LNCaP clone FGC (cell line): ENCODE data around the gene IFIT5.

Experiments used
- DNase-seq: peaks from one replicate; pipeline ENCODE4 v3.0.0-alpha.2; 2011; ENCODE audit warnings: low read depth
- H3K4me3 ChIP-seq: 2 replicates; pipeline ENCODE4 v1.5.1; 2011; ENCODE audit warnings: mild to moderate bottlenecking, low read depth, low read length, control low read depth
- TF ChIP-seq, protein P1 (sequence below): IDR thresholded peaks from 2 replicates; pipeline ENCODE4 v1.5.1; 2012; ENCODE audit warnings: mild to moderate bottlenecking; ENCODE audit not compliant: control insufficient read depth, insufficient read depth; ENCODE audit errors: extremely low read depth

The IFIT5 gene, protein sequence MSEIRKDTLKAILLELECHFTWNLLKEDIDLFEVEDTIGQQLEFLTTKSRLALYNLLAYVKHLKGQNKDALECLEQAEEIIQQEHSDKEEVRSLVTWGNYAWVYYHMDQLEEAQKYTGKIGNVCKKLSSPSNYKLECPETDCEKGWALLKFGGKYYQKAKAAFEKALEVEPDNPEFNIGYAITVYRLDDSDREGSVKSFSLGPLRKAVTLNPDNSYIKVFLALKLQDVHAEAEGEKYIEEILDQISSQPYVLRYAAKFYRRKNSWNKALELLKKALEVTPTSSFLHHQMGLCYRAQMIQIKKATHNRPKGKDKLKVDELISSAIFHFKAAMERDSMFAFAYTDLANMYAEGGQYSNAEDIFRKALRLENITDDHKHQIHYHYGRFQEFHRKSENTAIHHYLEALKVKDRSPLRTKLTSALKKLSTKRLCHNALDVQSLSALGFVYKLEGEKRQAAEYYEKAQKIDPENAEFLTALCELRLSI

DNA sequence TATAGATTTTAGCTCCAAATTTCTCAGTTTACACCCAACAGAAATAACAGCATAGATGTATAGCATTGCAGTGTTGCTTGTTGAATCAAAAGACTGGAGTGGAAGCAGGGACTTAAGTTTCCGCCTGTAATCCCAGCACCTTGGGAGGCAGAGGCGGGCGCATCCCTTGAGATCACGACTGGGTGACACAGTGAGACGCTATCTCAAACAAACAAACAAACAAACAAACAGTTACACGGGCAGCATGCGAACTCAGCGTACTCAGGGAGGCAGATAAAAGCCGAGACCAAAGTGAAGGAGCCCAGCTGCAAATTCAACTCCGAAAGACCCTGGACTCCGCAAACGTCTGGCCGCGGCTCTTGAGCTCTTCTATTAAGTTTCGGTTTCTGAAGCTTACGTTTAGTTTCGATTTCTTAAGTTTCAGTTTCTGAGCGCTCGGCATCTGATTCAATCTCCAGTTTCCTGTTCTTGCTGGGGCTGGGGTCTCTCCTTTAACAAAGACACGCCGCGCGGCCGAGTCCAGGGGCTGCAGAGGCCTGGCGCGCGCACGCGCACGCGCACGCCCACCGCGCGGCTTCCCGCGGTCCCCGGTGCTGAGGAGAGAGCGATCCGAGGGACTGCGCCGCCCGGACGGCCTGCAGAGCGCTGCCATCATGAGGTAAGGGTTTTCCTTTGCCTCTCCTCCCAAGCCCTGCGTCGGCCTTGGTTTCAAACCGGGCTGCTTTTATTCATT, at the start of gene IFIT5:
TSS of gene IFIT5 (plus strand) at position 423 of the 733 bp plus-strand sequence. CDS start at position 654, 231 bp downstream.
- DNase-seq = no peak
- TF ChIP-seq, protein P1, sequence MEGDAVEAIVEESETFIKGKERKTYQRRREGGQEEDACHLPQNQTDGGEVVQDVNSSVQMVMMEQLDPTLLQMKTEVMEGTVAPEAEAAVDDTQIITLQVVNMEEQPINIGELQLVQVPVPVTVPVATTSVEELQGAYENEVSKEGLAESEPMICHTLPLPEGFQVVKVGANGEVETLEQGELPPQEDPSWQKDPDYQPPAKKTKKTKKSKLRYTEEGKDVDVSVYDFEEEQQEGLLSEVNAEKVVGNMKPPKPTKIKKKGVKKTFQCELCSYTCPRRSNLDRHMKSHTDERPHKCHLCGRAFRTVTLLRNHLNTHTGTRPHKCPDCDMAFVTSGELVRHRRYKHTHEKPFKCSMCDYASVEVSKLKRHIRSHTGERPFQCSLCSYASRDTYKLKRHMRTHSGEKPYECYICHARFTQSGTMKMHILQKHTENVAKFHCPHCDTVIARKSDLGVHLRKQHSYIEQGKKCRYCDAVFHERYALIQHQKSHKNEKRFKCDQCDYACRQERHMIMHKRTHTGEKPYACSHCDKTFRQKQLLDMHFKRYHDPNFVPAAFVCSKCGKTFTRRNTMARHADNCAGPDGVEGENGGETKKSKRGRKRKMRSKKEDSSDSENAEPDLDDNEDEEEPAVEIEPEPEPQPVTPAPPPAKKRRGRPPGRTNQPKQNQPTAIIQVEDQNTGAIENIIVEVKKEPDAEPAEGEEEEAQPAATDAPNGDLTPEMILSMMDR = peak; percentile 13; the same call in 1 of the 2 replicates

DNA sequence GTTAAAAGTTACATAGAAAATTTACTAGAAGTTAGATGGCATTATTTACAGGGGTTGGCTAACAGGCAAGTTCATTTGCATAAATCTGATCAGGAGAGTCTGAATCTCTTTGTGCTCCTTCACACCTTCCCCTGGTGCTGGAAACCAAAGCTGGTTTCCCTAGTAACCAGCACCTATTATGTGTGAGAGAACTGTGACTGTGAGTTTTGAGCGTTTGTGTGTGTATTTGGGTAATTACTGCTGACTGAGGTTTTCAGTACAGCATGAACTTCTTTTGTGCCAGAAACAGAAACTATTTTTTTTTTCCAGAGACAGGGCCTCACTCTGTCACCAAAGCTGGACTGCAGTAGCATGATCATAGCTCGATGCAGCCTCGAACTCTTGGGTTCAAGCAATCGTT, 46.8 kb upstream of the IFIT5 start:
- no peak for DNase-seq
- TF ChIP-seq, protein P1 = no peak

More for the DNA sequence above, at the start of gene IFIT5:
- H3K4me3 ChIP-seq = peak within 1 kb of the TSS; percentile 83

DNA sequence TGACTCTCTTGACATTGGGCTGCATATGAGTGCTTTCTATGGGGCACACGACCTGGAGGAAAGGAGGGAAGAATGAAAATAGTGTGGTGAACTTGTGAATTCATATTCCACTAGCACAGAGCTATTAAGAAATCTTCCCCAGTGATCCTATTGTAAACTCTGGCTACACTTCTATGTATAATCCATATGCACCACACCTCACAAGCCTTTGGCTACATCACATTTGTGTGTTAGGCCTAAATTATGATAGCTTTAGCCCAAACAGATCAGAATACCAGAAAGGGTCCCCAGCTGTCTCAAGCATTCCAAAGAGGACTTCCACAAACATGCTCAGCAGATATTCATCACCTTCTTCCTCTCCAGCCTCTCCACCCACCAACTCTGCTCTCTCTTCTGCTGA, 46.2 kb upstream of the IFIT5 start:
- DNase-seq = no peak
- H3K4me3 ChIP-seq = no peak overlapping the region
- TF ChIP-seq, protein P1 = no peak

More for the DNA sequence above, 46.8 kb upstream of the IFIT5 start:
- H3K4me3 ChIP-seq = no peak overlapping the region

DNA sequence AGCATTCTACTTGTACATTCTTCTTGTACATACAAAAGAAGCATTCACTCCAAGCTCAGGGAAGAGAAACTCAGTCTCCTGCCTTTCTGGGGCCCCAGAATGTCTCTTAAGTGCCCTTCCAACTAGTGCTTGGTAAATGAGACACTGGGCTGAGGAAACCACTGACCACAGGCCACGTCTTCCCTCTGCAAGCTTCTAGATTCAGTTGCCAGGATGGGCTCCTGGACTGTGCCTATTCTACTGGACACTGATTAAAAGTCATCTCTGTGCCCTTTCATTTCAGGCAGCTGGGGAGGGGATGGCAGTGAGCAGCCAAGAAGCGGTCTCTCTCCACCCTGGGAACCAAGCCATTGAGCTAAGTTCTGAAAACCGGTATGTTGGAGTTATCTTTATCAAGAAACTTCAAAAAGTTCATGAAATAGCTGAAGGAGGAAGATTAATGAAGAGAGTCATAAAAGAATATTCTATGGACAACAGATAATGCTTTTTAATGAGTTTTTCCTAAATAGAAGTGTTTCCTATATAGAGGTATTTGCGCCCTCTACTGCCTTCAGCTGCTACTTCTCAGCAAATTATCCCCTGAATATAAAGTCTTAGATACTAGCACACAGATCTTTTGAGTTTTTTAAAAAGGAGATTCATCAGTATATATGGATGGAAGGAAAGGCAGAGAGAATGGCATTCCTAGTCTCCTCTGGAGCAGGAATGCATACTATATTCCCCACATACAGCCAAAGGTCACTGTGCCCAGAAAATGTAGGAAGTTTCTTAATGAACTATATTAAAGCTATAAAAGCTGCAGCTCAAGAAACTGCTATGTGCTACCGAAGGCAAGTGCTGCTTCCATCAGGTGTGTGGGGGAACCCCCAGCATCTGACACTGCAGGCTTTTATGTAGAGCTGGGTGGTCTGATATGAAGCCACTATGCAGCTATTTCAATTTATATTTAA, 44.9 kb upstream of the IFIT5 start:
- TF ChIP-seq, protein P1 = peak; percentile 42
- no peak overlapping the region for H3K4me3 ChIP-seq
- no peak for DNase-seq

DNA sequence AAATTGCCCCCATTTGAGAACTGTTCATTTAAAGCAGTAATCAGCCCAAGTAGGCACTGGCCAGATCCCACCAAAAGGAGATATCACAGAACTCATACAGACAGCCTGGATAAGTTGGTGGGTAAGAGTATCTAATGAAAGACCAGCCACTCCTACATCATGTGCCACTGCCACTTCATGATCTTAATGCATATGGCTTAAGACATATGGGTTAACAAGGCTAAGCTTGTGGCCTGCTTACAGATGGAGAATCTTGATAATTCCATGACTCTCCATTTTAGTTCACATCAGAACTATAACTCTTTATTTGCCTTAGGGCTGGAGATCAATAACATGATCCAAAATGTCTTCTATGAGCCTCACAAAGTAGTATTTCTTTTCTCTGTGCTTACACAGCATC, 43.3 kb upstream of the IFIT5 start:
- no peak for DNase-seq
- H3K4me3 ChIP-seq = no peak overlapping the region
- TF ChIP-seq, protein P1 = no peak

DNA sequence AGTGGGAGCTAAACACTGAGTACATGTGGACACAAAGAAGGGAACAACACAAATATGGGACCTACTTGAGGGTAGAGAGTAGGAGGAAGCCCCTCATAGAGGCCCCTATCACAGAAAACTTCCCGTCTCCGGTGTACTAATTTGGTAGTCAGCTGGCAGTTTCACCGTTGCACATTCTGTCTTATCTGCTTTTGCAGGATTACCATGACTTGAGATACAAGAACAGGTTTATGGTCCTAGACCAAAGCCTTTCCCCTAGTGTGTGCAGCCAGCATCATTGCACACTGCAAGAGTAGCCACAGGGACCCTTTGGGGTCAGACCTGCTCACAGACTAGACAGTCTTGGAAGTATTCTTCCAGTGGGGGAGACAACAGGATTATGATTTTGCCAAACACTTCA, 42.4 kb upstream of the IFIT5 start:
- no peak overlapping the region for H3K4me3 ChIP-seq
- no peak for DNase-seq
- TF ChIP-seq, protein P1 = no peak
